K562 (cell line): ENCODE data around the gene NUDT22. TPM values are rescaled to one million over a fixed set of nuclear protein-coding genes. Genes with fewer than 3 reads are reported as not detected.

Experiments used
- CCNT2 ChIP-seq: IDR thresholded peaks from 2 replicates; pipeline ENCODE4 v1.6.1; 2011; ENCODE audit warnings: borderline replicate concordance, low read depth, mild to moderate bottlenecking, moderate library complexity, mixed read lengths, low read length; ENCODE audit not compliant: insufficient read length; ENCODE audit errors: extremely low read depth
- CREM ChIP-seq: IDR thresholded peaks from 2 replicates; pipeline ENCODE4 v1.6.1; 2014; ENCODE audit warnings: antibody characterized with exemption, low read depth
- L3MBTL2 ChIP-seq: fragments of 450-650 bp; IDR thresholded peaks from 2 replicates; pipeline ENCODE4 v1.6.1; 2016; ENCODE audit warnings: mild to moderate bottlenecking, moderate library complexity
- LCOR ChIP-seq: sonication (generic); formaldehyde crosslinking; IDR thresholded peaks from 2 replicates; pipeline ENCODE4 v1.8.0; 2022; ENCODE audit warnings: mild to moderate bottlenecking, missing genetic modification reagents
- MTA3 ChIP-seq: fragments of 450-650 bp; formaldehyde crosslinking; IDR thresholded peaks from 2 replicates; pipeline ENCODE4 v1.6.1; 2017; ENCODE audit warnings: mild to moderate bottlenecking, borderline replicate concordance
- RNF2 ChIP-seq: sonication (generic); IDR thresholded peaks from 2 replicates; pipeline ENCODE4 v1.6.1; 2016
- TEAD4 ChIP-seq, 2 experiments: sonication (generic) in 1 of 2; formaldehyde crosslinking in 1 of 2; IDR thresholded peaks; 2 replicates each; pipeline versions ENCODE4 v1.6.1 to v1.8.0; 2012 to 2022; ENCODE audit warnings: borderline replicate concordance in 1 of 2, inconsistent platforms in 1 of 2, low read length in 1 of 2, mild to moderate bottlenecking in 1 of 2, missing genetic modification reagents in 1 of 2
- polyA plus RNA-seq, 8 experiments: library from polyadenylated mRNA; depleted of rRNA in 4 of 8; stranded (reverse) in 5 of 8; unstranded in 3 of 8; fragments of >200 nt; fragmentation: Nextera tagmentation in 2 of 8; fragmentation: Illumina TruSeq in 1 of 8; extraction: Ambion mirVana in 2 of 8; extraction: Trizol in 1 of 8; gene quantifications; 2 replicates each; pipeline versions ENCODE4 v1.2.1 to v1.2.3, GENCODE V29; 2011 to 2014; ENCODE audit warnings: inconsistent platforms in 1 of 8, missing spikeins in 1 of 8
- total RNA-seq, 7 experiments: library from RNA; depleted of rRNA in 6 of 7; stranded (reverse); fragments of >200 nt in 6 of 7; fragmentation: Illumina TruSeq in 2 of 7; extraction: Trizol in 2 of 7; gene quantifications; 2 replicates each; pipeline versions ENCODE4 v1.2.1 to v1.2.3, GENCODE V29; 2011 to 2021; ENCODE audit warnings: low replicate concordance in 1 of 7
- TF ChIP-seq, protein P1 (sequence below), 2 experiments: IDR thresholded peaks; 2 replicates each; pipeline ENCODE4 v1.6.1; 2011; ENCODE audit warnings: borderline replicate concordance in 1 of 2, control low read depth in 1 of 2, low read depth in 1 of 2, low read length in 1 of 2, mild to moderate bottlenecking in 1 of 2, mixed read lengths in 1 of 2, moderate library complexity in 1 of 2; ENCODE audit not compliant: insufficient read depth in 1 of 2, insufficient read length in 1 of 2, poor library complexity in 1 of 2, severe bottlenecking in 1 of 2; ENCODE audit errors: extremely low read depth in 1 of 2
- TF ChIP-seq, protein P2 (sequence below): fragments of 250-450 bp; sonication (Bioruptor Pico); IDR thresholded peaks from 2 replicates; pipeline ENCODE4 v1.9.0; 2021; ENCODE audit warnings: mild to moderate bottlenecking
- TF ChIP-seq, protein P3 (sequence below): fragments of 250-450 bp; sonication (Bioruptor Pico); IDR thresholded peaks from 2 replicates; pipeline ENCODE4 v1.5.0; 2021
- TF ChIP-seq, protein P4 (sequence below): fragments of 450-650 bp; IDR thresholded peaks from 2 replicates; pipeline ENCODE4 v1.6.1; 2016; ENCODE audit warnings: borderline replicate concordance
- TF ChIP-seq, protein P5 (sequence below): fragments of 250-450 bp; sonication (Bioruptor Pico); IDR thresholded peaks from 2 replicates; pipeline ENCODE4 v1.8.0; 2021; ENCODE audit warnings: mild to moderate bottlenecking, moderate library complexity

The NUDT22 gene
- total and polyA plus RNA-seq, 9 of the 15 experiments (the other 6 are each of a cell fraction or from before 2014, with no cell fraction given), result 6.3 to 92.6 (median 37.4) TPM

DNA sequence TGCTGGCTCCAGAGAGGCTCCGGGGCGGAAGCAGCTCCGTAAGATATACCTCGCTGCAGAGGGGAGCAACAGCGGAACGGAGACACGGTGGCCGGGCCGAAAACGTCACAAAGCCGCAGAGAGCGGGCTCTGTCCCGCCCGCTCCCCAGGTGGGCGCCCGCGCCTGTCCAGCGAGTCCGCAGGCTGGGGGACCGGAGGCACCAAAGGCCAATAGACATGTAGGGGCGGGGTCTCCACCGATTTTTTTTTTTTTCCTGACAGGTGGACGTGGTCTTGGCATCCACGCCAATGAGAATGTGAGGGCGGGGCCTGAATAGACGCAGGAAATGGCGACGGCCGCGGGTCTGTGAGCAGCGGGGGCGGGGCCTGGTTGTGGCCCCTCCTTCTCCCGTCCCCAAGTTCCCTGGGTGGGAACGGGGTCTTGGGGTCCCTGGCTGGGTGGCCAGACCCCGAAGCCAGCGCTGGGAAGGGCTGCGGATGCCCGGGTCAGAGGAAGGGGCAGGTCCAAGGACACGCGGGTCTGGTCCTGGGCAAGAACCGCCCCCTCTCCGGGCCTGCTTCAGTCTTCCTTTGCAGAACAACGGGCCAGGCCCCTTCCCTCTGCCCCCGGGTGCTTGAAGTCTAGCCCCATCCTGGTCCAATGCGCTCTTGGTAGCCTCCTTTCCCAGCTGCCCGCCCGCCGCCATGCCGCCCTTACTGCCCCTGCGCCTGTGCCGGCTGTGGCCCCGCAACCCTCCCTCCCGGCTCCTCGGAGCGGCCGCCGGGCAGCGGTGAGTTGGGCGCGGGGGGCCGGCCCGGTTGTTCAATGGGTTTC, 4.3 kb downstream of the NUDT22 start, which contains the start of gene DNAJC4 (continued):
- TF ChIP-seq, protein P1, sequence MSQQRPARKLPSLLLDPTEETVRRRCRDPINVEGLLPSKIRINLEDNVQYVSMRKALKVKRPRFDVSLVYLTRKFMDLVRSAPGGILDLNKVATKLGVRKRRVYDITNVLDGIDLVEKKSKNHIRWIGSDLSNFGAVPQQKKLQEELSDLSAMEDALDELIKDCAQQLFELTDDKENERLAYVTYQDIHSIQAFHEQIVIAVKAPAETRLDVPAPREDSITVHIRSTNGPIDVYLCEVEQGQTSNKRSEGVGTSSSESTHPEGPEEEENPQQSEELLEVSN (IDR thresholded peaks at IDR 0.05; ENCODE audit: borderline replicate concordance in 1 of 2, extremely low read depth in 1 of 2, insufficient read depth in 1 of 2, insufficient read length in 1 of 2, low read depth in 1 of 2, low read length in 1 of 2, poor library complexity in 1 of 2, severe bottlenecking in 1 of 2), result peak in 1 of 2 experiments; percentile 69
- TF ChIP-seq, protein P2, sequence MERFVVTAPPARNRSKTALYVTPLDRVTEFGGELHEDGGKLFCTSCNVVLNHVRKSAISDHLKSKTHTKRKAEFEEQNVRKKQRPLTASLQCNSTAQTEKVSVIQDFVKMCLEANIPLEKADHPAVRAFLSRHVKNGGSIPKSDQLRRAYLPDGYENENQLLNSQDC (CRISPR knock-in tag), result no peak
- TF ChIP-seq, protein P3, sequence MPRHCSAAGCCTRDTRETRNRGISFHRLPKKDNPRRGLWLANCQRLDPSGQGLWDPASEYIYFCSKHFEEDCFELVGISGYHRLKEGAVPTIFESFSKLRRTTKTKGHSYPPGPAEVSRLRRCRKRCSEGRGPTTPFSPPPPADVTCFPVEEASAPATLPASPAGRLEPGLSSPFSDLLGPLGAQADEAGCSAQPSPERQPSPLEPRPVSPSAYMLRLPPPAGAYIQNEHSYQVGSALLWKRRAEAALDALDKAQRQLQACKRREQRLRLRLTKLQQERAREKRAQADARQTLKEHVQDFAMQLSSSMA (CRISPR knock-in tag), result peak; percentile 52; the same call in 1 of the 2 replicates
- TF ChIP-seq, protein P4, sequence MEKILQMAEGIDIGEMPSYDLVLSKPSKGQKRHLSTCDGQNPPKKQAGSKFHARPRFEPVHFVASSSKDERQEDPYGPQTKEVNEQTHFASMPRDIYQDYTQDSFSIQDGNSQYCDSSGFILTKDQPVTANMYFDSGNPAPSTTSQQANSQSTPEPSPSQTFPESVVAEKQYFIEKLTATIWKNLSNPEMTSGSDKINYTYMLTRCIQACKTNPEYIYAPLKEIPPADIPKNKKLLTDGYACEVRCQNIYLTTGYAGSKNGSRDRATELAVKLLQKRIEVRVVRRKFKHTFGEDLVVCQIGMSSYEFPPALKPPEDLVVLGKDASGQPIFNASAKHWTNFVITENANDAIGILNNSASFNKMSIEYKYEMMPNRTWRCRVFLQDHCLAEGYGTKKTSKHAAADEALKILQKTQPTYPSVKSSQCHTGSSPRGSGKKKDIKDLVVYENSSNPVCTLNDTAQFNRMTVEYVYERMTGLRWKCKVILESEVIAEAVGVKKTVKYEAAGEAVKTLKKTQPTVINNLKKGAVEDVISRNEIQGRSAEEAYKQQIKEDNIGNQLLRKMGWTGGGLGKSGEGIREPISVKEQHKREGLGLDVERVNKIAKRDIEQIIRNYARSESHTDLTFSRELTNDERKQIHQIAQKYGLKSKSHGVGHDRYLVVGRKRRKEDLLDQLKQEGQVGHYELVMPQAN, result 0 out of 2 replicates have a peak, but pooled peaks have one; percentile 14
- peak; percentile 18; the same call in 1 of the 2 replicates for TF ChIP-seq TEAD4 (IDR thresholded peaks at IDR 0.05; ENCODE audit: low read length)
- TF ChIP-seq TEAD4 (CRISPR knock-in tag; IDR thresholded peaks at IDR 0.05; ENCODE audit: borderline replicate concordance), result no peak
- peak; percentile 59 for TF ChIP-seq CCNT2
- 0 out of 2 replicates have a peak, but pooled peaks have one; percentile 17 for TF ChIP-seq L3MBTL2
- peak; percentile 82 for TF ChIP-seq MTA3
- peak; percentile 84; the same call in 1 of the 2 replicates for TF ChIP-seq CREM
- TF ChIP-seq RNF2, result 0 out of 2 replicates have a peak, but pooled peaks have one; percentile 14
- TF ChIP-seq LCOR, result peak; percentile 56; the same call in 1 of the 2 replicates
- TF ChIP-seq, protein P5, sequence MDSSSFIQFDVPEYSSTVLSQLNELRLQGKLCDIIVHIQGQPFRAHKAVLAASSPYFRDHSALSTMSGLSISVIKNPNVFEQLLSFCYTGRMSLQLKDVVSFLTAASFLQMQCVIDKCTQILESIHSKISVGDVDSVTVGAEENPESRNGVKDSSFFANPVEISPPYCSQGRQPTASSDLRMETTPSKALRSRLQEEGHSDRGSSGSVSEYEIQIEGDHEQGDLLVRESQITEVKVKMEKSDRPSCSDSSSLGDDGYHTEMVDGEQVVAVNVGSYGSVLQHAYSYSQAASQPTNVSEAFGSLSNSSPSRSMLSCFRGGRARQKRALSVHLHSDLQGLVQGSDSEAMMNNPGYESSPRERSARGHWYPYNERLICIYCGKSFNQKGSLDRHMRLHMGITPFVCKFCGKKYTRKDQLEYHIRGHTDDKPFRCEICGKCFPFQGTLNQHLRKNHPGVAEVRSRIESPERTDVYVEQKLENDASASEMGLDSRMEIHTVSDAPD (CRISPR knock-in tag), result no peak
